ENCODE measurements around the gene MEI4. TPM values are rescaled to one million over a fixed set of nuclear protein-coding genes. Genes with fewer than 3 reads are reported as not detected.
"Not testable (repeated sequence)": the region's sequence is repeated elsewhere in the genome, so short reads cannot be mapped to it uniquely, and the experiment has no call there.

MEI4 gene
- total RNA-seq, 1 donor from 2014 or later = not detected

DNA sequence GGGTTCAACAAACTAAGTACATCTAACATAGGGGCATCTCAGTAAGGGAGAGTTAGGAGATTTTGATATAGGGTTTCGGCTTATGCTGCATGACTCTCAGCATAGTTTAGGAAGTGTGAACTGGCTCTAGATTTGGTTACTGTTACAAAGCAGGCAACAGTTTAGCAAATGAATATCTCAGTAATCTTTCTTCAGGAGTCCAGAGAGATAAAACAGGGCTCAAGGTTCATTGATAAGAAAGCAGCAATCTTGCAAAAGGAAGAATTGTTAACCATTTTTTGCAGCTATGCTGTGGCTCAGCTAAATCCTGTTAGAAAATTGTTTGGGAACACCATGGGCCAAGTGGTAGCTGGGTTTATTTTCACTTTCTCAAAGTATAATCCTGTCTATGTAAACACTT lies 161.3 kb downstream of the MEI4 start:
- intact Hi-C loops (cut with micrococcal nuclease) = no loop called here

DNA sequence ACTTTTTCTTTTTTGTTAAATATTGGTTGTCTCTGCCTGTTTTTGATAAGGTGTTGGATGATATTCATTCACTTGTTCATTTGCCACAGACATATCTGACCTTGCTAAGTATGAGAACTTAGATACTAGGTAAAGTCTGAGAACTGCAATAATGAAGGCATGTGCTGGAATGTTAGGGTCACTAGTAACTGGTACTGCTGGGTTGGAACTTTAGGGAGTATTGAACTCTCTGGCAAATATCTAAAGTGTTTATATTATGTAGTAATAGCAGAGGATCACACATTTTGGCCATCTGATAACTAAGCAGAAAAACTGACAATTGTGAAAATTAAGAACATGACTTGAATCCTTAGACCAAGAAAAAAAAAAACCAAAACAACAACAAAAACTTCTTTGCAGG lies 162.7 kb downstream of the MEI4 start:
- intact Hi-C loops (cut with micrococcal nuclease) = no loop called here

DNA sequence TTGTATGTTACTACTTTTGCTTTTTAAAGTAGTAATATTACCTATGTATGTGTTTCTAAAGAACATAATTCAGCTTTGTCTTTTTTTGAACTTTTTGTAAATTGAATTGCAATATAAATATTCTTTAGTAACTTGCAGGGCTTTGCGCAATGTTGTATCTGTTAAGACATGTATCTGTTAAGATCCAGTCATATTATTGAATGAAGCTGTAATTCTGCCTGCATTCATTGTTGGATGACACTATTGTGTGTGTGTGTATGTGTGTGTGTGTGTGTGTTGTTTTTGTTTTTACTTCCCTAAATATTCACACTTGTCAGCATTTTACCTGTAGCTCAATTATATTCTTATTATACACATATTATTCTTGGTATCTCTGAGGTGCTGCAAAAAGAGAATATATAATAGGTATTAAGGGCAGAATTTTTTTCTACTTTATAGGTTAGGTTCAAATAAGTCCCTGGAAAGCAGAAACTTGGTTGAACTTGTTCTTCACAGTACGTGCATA lies 164.0 kb downstream of the MEI4 start:
- intact Hi-C loops (cut with micrococcal nuclease) = no loop called here

DNA sequence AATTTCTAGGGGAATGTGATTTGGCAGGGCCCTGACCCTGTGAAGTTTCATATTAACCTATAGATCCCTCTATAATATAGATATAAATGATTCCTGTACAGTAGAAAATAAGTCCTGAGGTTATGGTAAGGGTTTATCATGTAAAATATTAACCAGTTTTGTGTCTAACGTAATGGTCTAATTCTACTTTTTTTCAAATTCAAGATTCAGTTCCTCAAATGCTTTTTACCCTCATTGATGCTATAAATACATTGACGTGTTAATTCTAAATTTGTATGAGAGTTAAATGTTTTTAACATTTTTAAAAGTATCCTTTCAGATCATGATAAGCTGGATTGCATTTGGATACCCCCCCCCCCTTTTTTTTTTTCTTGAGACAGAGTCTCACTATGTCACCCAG lies 169.4 kb downstream of the MEI4 start:
- intact Hi-C loops (cut with micrococcal nuclease) = no loop called here

DNA sequence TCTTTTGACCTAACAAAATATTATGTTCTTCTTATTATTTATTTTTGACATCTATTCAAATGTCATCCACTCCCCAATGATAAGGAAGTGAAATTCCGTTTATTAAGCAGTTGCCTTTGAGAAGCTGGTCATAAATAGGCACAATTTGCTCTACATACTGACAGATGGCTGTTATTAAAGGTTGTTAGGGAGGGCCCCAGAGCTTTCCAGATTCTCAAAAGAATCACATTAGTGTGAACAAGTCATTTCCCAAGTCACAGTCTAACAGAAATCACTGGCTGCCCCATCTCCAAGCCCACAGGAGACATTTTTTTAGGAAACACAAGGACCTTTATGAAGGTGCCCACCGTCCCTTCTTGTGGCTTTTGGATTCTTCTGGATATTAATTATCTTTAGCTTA lies 172.4 kb downstream of the MEI4 start:
- intact Hi-C loops (cut with micrococcal nuclease) = no loop called here

DNA sequence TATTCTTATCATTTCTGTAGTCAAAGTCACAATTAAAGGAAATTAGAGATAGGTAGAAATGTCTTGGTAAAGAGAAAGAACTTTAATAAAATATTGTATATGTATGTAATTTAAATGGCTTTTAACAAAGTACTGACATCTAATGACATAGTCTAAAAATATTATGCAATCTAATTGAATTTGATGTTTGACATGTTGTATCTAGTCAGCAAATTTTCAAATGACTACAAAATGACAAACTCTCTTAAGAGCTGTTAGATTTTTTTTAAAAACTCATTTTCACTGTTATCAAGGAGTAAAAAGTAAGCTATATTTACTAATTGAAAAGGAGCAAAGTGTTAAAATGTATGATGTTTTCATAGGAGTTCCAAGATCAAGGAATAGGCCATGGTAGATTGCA lies 176.9 kb downstream of the MEI4 start:
- intact Hi-C loops (cut with micrococcal nuclease) = no loop called here

DNA sequence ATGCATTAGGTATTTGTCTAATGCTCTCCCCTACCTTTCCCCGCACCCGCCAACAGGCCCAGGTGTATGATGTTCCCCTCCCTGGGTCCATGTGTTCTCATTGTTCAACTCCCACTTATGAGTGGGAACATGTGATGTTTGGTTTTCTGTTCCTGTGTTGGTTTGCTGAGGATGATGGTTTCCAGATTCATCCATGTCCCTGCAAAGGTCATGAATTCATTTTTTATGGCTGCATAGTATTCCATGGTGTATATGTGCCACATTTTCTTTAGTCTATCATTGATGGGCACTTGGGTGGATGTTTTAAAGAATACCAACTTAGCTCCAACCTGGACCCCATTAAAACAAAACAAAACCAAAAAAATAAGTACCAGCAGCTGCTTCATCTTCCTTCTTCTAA lies 180.9 kb downstream of the MEI4 start:
- intact Hi-C loops (cut with micrococcal nuclease) = not testable (repeated sequence)

DNA sequence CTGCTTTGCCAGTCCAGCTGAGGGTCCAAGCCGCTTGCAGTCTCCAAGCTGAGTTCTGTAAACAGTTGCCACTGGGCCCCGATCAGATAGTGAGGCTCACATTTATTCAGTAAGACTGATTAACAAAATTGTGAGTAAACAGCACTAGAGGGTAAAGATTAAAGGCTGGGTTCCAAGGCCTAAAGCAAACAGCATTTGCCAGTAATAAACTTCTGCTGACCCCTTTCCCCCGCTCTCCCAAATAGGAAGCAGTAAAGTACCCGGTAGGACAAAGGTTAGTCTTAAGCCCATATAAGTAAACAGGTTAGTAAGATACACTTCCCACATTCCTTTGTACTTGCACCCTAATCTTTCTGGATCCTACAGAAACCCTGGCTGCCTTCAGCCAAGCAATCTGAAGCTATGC lies 181.8 kb downstream of the MEI4 start:
- intact Hi-C loops (cut with micrococcal nuclease) = no loop called here

DNA sequence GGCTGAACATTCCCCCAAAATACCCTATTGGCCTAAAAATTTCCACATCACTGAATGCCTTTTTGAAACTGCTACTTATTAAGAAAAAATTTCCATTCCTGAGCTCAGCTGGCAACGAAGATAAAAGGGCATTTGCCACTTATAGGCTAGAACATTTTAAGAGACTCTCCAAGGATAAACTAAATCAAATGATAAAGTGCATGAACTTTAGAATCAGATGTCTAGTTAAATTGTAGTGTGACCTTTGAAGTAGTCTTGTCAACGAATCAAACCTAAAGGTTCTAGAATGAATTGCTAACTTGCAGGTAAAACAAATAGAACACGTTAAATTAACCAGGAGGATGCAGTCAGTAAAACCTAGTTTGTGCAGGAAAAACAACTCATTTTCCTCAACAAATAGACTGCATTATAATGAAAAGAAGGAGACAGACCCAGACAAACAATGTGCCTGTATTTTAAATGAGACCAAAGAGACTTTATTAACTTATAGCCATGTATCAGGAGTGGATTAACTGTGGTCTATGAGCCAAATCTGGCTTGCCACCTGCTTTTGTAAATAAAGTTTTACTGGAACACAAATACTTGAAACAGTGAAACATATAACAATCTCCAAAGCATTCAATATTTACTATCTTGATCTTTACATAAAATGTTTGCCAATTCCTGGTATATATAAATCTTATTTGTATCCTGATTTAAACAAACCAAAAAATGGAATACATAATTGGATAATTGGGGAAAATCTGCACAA lies 184.4 kb downstream of the MEI4 start:
- intact Hi-C loops (cut with micrococcal nuclease) = no loop called here

DNA sequence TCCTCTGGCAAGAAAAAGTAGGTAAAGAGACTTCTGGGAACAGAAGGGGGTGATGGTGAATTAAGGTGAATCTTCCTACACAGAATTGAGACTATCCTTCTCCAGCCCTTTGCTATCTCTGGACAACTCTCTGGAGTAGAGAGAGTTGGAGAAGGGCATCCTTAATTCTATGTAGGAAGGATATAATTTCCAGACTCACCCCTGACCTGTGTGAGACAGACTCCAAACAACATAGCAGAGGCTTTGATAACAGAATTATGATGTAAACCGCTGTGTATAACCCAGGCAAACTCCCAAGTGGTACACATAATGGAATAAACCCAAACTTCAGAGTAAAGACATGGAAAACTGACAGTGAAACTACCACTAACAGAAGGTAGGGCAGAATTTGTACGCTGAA lies 186.5 kb downstream of the MEI4 start:
- intact Hi-C loops (cut with micrococcal nuclease) = no loop called here

DNA sequence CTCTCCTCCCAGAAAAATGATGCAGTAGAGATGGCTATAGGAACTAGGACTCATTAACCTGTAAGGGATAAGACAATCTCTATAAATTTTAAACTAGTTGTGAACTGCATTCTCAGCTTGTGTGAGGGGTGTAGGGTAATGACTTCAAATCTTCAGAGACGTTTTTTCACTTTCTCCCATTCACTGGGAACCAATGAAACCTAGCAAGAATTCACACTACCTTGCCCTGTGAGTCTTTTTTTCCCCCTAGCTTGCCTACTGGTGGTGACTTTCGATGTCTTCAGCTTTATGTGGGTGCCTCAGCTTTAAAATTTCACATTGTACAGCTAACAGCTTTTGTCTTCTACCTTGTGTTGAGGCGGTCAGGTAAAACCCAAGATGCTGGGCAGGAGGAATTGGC lies 192.0 kb downstream of the MEI4 start:
- intact Hi-C loops (cut with micrococcal nuclease) = no loop called here

DNA sequence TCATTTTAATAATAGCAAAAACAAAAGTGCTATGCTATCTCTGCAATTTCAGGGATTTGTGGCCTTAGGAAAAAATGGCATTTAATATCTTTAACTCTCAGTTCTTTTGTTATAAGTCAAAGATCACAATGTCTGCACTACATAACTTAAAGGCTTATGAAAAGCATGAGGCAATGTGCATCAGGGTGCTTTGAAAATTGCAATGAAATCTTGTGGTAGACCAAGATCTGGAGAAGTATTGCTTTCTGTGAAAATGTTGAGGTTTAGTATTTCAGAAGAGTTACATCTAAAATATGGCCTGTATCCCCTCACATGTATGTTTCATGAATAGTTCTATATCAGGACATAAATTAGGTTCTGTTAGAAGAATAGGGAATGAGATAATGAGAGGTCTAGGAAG lies 200.6 kb downstream of the MEI4 start:
- intact Hi-C loops (cut with micrococcal nuclease) = no loop called here

DNA sequence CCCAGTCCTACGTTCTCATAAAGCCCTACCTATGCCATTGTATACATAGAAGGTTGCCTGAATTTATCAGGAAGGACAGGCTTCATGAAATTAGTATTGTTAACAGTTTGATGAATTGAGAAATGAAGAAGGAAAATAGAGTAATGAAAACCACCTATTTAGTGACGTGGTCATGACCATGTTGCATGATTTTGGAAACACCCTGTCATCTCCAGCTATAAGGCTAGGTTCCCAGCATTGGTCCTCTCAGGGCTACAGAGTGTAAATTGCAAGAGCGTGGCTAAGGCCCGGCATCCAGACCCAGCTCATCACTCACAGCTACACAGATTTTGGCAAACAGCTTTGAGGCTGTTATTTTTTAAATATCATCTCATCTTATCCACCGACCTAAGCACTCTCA lies 203.6 kb downstream of the MEI4 start:
- intact Hi-C loops (cut with micrococcal nuclease) = no loop called here

DNA sequence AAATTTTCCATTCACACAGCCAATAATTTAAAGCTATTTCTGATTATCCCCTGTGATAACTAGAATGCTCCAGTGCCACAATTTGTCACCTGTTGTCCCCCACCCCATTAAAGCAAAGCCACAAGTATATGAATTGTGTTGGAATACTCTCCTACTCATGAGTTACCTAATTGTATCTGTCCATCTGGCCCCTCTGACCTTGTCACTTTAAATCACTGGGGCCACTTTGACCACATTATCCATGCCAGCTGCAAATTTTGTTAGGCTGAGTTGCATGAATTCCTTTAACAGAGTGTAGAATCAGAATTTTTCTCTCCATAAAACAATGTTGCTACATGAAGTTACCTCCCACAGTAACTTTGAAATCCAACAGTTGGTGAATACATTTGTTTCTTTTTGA lies 204.6 kb downstream of the MEI4 start:
- intact Hi-C loops (cut with micrococcal nuclease) = no loop called here

DNA sequence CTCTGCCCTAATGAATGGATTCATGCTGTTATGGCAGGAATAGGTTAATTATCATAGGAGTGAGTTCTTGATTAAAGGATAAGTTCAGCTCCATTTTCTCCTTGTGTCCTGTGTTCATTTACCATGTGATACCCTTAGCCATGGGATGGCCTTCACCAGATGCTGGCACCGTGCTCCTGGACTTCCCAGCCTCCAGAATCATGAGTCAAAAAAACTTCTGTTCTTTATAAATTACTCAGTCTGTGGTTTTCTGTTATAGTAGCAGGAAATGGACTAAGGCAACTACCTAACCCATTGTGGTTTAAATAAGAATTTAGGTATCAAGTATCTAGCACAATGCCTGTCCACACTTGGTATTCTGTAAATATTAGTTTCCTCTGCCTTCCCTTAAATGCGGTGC lies 223.5 kb downstream of the MEI4 start:
- intact Hi-C loops (cut with micrococcal nuclease) = no loop called here

DNA sequence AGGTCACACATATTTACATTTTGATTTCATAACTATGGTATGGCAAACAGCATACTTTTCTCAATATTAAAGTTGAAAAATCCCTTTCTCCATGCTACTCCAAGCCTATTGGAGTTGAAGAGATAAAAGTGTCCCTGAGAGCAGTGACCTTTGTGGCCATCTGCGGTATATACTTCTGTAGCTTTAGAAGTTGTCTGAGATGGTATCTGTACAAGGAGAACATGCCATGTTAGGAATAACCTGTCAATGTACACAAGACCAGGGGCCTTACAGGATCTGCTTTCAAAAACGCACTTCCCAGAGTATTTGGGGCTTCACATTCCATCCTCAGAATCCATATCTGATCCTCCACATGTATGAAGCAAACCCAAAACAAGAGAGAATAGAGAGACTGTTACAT lies 226.7 kb downstream of the MEI4 start:
- intact Hi-C loops (cut with micrococcal nuclease) = no loop called here

DNA sequence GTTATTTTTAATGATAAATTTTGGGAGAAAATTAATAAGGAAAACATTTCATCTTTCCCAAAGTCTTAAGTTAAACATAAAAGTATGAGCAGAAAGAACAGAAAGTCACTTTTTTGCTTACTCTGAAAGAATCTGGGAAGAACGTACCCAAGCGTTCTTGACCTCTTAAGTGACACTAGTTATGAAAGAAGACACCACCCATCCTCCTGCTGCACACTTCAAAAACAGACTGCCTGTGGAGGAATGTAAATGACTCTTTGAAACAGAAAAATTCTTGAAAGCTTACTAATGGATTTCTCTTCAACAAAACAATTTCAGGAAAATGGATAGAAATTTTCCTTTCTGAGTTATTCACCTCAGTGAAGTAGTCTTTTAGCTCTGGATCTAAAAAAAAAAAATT lies 227.7 kb downstream of the MEI4 start:
- intact Hi-C loops (cut with micrococcal nuclease) = no loop called here

DNA sequence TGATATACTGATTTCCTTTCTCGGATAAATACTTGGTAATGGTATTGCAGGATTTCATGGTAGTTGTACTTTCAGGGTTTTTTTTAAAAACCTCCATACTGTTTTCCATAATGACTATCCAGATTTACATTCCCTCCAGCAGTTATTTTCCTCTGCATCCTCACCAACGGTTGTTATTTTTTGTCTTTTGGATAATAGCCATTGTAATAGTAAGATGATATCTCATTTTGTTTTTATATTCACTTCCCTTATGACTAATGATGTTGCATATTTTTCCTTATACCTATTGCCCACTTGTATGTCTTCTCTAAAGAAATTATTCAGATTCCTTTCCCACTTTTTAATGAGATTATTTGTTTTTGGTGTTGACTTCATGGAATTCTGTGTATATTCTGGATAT lies 231.0 kb downstream of the MEI4 start:
- intact Hi-C loops (cut with micrococcal nuclease) = no loop called here

DNA sequence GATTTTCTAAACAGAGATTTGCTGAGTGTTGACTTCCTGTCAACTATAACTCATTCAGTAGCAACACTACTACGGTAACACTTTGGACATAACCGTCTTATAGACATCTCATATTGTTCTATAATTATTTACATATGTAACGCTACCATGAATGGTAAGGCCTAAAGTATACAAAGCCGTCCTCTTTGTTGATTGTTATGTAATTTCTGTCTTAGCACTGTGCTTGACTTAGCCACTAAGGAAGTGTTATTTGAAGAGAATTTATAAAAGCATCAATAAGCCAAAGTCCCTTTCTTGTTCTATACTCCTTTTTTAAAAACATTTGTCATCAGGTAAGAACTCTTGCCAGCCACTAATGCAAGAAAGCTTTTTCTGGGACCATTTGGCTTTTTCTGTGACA lies 240.6 kb downstream of the MEI4 start:
- intact Hi-C loops (cut with micrococcal nuclease) = no loop called here

DNA sequence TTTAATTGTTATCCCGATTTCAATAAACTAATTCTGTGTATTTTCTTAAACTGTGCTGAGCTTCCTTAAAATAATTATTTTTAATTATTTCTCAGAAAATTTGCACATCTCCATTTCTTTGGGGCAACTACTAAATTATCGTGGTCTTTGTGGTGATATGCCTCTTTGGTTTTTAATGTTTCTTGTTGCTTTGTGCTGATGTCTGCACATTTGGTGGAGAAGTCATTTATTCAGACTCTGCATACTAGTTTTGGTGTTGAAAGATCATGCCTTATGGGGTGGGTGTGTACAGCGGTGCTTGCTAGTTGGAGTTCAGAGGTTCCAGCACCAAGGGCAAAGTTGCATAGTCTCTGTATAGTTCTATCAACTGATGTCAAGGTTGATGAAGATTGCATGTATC lies 253.2 kb downstream of the MEI4 start:
- intact Hi-C loops (cut with micrococcal nuclease) = no loop called here

DNA sequence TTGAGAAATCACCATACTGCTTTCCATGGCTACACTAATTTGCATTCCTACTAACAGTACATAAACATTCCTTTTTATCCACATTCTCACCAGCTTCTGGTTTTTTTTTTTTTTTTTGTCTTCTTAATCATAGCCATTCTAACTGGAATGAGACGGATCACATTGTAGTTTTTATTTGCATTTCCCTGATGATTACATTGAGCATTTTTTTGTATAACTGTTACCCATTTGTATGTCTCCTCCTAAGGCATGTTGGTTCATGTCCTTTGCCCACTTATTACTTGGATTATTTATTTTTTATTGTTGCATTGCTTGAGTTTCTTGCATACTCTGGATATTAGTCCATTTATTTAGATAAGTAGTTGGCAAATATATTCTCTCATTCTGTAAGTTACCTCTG lies 258.0 kb downstream of the MEI4 start:
- intact Hi-C loops (cut with micrococcal nuclease) = no loop called here

DNA sequence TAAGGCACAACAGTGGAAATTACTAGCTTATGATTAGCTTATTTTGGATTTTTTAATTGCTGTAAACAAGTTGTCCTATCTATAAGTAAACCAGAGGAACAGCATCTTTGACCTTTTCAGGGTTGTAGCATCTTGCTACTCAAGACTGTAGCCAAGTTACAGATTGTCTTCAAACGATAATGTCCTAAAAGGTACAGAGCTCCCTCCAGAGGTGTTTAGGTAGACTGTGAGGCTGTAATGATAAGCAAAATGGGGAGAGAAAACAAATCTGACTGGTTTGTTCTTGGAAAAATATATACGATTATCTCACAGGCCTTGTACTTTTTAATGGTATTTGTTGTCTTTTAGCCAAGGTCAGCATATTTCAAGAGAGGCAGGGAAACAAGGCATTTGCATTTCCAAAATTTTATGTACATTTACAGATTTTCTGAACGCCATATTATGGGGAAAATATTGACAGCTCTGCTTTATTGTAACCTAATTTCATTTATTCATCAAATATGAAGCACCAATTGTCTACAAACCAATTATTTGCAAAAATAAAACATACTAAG lies 273.4 kb downstream of the MEI4 start:
- intact Hi-C loops (cut with micrococcal nuclease) = no loop called here

DNA sequence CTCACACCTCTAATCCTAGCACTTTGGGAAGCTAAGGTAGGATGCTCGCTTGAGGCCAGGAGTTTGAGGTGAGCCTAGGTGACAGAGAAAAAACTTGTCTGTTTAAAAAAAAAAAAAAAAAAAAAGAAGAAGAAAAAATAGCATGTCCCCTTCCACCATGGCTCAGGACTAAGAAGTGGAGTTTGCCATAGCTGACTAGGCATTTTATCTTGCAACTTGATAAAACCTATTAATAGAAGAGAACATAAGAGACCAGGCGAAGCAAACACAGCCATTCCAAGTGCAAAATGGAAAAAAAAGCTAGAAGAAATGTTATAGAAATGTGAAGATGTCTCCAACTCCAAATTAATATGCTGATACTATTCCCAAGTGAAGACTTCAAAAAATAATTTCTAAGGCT lies 277.5 kb downstream of the MEI4 start:
- intact Hi-C loops (cut with micrococcal nuclease) = no loop called here
